Measurements from ENCODE around the gene SLCO2A1. TPM values are rescaled to one million over a fixed set of nuclear protein-coding genes. Genes with fewer than 3 reads are reported as not detected.
"Not testable (repeated sequence)": the region's sequence is repeated elsewhere in the genome, so short reads cannot be mapped to it uniquely, and the experiment has no call there.

The SLCO2A1 gene
- total RNA-seq, result 0.78 TPM

GRCh38 chr3:134029734-134030378 lies at the start of gene SLCO2A1:
Gene SLCO2A1 (minus strand): TSS chr3:134029925. CDS start chr3:134029802, 123 bp downstream.
- DNase-seq, result no peak

- DNase-seq, result no peak
Observed at GRCh38 chr3:134079111-134079547, 49.4 kb upstream of the SLCO2A1 start.

- no peak for DNase-seq
Observed at GRCh38 chr3:134078169-134078831, 48.6 kb upstream of the SLCO2A1 start.

GRCh38 chr3:134077649-134078161 lies 48.0 kb upstream of the SLCO2A1 start:
- DNase-seq, result no peak

GRCh38 chr3:134076851-134077250 lies 47.1 kb upstream of the SLCO2A1 start:
- no peak for DNase-seq

- DNase-seq, result no peak
Observed at GRCh38 chr3:134075846-134076245, 46.1 kb upstream of the SLCO2A1 start.

GRCh38 chr3:134075568-134075825 lies 45.8 kb upstream of the SLCO2A1 start:
- no peak for DNase-seq

GRCh38 chr3:134074790-134075567 lies 45.3 kb upstream of the SLCO2A1 start:
- no peak for DNase-seq

GRCh38 chr3:134074001-134074789 lies 44.5 kb upstream of the SLCO2A1 start:
- no peak for DNase-seq

GRCh38 chr3:134073583-134073945 lies 43.8 kb upstream of the SLCO2A1 start:
- no peak for DNase-seq

- no peak for DNase-seq
Observed at GRCh38 chr3:134072881-134073582, 43.3 kb upstream of the SLCO2A1 start.

GRCh38 chr3:134070281-134070680 lies 40.6 kb upstream of the SLCO2A1 start:
- DNase-seq, result not testable (repeated sequence)

GRCh38 chr3:134068429-134068828 lies 38.7 kb upstream of the SLCO2A1 start:
- no peak for DNase-seq

- DNase-seq, result no peak
Observed at GRCh38 chr3:134067531-134068161, 37.9 kb upstream of the SLCO2A1 start.

- DNase-seq, result no peak
Observed at GRCh38 chr3:134066651-134067530, 37.2 kb upstream of the SLCO2A1 start.

GRCh38 chr3:134066158-134066541 lies 36.4 kb upstream of the SLCO2A1 start:
- DNase-seq, result no peak

GRCh38 chr3:134065252-134066157 lies 35.8 kb upstream of the SLCO2A1 start:
- no peak for DNase-seq

GRCh38 chr3:134064081-134064480 lies 34.4 kb upstream of the SLCO2A1 start:
- no peak for DNase-seq

- DNase-seq, result no peak
Observed at GRCh38 chr3:134061401-134061800, 31.7 kb upstream of the SLCO2A1 start.
